ENCODE data around the gene COL26A1.

COL26A1 gene

GRCh38 chr7:101582971-101583370 is 220.3 kb downstream of the COL26A1 start:
- no peak for DNase-seq

- DNase-seq = no peak
Measured at GRCh38 chr7:101586078-101586905, 223.6 kb downstream of the COL26A1 start.

- DNase-seq = no peak
Measured at GRCh38 chr7:101586906-101587677, 224.4 kb downstream of the COL26A1 start.

GRCh38 chr7:101588131-101588935 is 225.7 kb downstream of the COL26A1 start:
- DNase-seq = no peak

GRCh38 chr7:101589052-101589451 is 226.4 kb downstream of the COL26A1 start:
- no peak for DNase-seq

- DNase-seq = no peak
Measured at GRCh38 chr7:101589976-101590662, 227.4 kb downstream of the COL26A1 start.

GRCh38 chr7:101590663-101591435 is 228.2 kb downstream of the COL26A1 start:
- DNase-seq = no peak

GRCh38 chr7:101591504-101591903 is 228.8 kb downstream of the COL26A1 start:
- DNase-seq = no peak

GRCh38 chr7:101593556-101593955 is 230.9 kb downstream of the COL26A1 start:
- no peak for DNase-seq

GRCh38 chr7:101594790-101595189 is 232.1 kb downstream of the COL26A1 start:
- DNase-seq = no peak

- no peak for DNase-seq
Measured at GRCh38 chr7:101595246-101595645, 232.6 kb downstream of the COL26A1 start.

- no peak for DNase-seq
Measured at GRCh38 chr7:101595766-101596537, 233.3 kb downstream of the COL26A1 start.

GRCh38 chr7:101596898-101597297 is 234.2 kb downstream of the COL26A1 start:
- DNase-seq = no peak

- no peak for DNase-seq
Measured at GRCh38 chr7:101597941-101598340, 235.3 kb downstream of the COL26A1 start.

GRCh38 chr7:101598422-101598985 is 235.8 kb downstream of the COL26A1 start:
- no peak for DNase-seq

GRCh38 chr7:101598986-101599771 is 236.5 kb downstream of the COL26A1 start:
- no peak for DNase-seq

GRCh38 chr7:101599787-101600186 is 237.1 kb downstream of the COL26A1 start:
- no peak for DNase-seq

- DNase-seq = no peak
Measured at GRCh38 chr7:101602082-101602481, 239.4 kb downstream of the COL26A1 start.

- DNase-seq = peak; percentile 15
Measured at GRCh38 chr7:101602484-101603241, 240.0 kb downstream of the COL26A1 start.
